ENCODE results near the gene ERN1.
"Not testable (repeated sequence)": the region's sequence is repeated elsewhere in the genome, so short reads cannot be mapped to it uniquely, and the experiment has no call there.

ERN1 gene

GRCh38 chr17:64022611-64023063, 107.3 kb downstream of the ERN1 start:
- no peaks in the 10 kb centered on the region for H3K9me2 ChIP-seq (replicated peaks; ENCODE audit: low read depth, low read length)
- H4K20me1 ChIP-seq (ENCODE audit: insufficient read depth, low read length, poor library complexity, severe bottlenecking), result no peaks in the 10 kb centered on the region
- H3K27me3 ChIP-seq (ENCODE audit: insufficient read depth, low read length, poor library complexity, severe bottlenecking), result no peaks in the 10 kb centered on the region
- peak overlapping the region; percentile 85 for H3K9ac ChIP-seq (ENCODE audit: low read depth, low read length, poor library complexity, severe bottlenecking)
- peaks cover 70% of the 10 kb centered on the region for H3K4me1 ChIP-seq (ENCODE audit: insufficient read depth, low read length, poor library complexity, severe bottlenecking)
- no peak overlapping the region for H3K4me3 ChIP-seq (ENCODE audit: low read length, poor library complexity, severe bottlenecking)
- H2AFZ ChIP-seq (ENCODE audit: low read length), result no peak overlapping the region
- no peaks in the 10 kb centered on the region for H3K36me3 ChIP-seq (ENCODE audit: insufficient read depth, low read length)
- no peak for TF ChIP-seq EZH2phosphoT487 (IDR thresholded peaks at IDR 0.05; ENCODE audit: borderline replicate concordance)
- TF ChIP-seq CTCF (conservative IDR thresholded peaks at IDR 0.05; ENCODE audit: low read length), result no peak
- H3K79me2 ChIP-seq (ENCODE audit: insufficient read depth, low read length), result peaks cover 42% of the 10 kb centered on the region
- H3K4me2 ChIP-seq (ENCODE audit: low read depth, low read length, poor library complexity, severe bottlenecking), result peak overlapping the region; percentile 55
- H3F3A ChIP-seq (ENCODE audit: low read depth), result peaks cover 23% of the 10 kb centered on the region
- no peaks in the 10 kb centered on the region for H3K9me3 ChIP-seq (ENCODE audit: insufficient read depth, low read depth, low read length)

- H3K4me1 ChIP-seq (ENCODE audit: insufficient read depth, low read length, poor library complexity, severe bottlenecking), result peaks cover 78% of the 10 kb centered on the region
- TF ChIP-seq CTCF (conservative IDR thresholded peaks at IDR 0.05; ENCODE audit: low read length) (no peak), EZH2phosphoT487 (IDR thresholded peaks at IDR 0.05; ENCODE audit: borderline replicate concordance) (no peak)
- H3K9ac ChIP-seq (ENCODE audit: low read depth, low read length, poor library complexity, severe bottlenecking), result peak within 1 kb of the TSS; percentile 85
- no peaks in the 10 kb centered on the region for H3K9me2 ChIP-seq (replicated peaks; ENCODE audit: low read depth, low read length)
- peaks cover 43% of the 10 kb centered on the region for H3K79me2 ChIP-seq (ENCODE audit: insufficient read depth, low read length)
- no peaks in the 10 kb centered on the region for H3K27me3 ChIP-seq (ENCODE audit: insufficient read depth, low read length, poor library complexity, severe bottlenecking)
- no peaks in the 10 kb centered on the region for H4K20me1 ChIP-seq (ENCODE audit: insufficient read depth, low read length, poor library complexity, severe bottlenecking)
- no peaks in the 10 kb centered on the region for H3K9me3 ChIP-seq (ENCODE audit: insufficient read depth, low read depth, low read length)
- no peaks in the 10 kb centered on the region for H3K36me3 ChIP-seq (ENCODE audit: insufficient read depth, low read length)
- peak within 1 kb of the TSS; percentile 88 for H3K4me3 ChIP-seq (ENCODE audit: low read length, poor library complexity, severe bottlenecking)
- H2AFZ ChIP-seq (ENCODE audit: low read length), result peak within 1 kb of the TSS; percentile 18; the same call in 1 of the 2 replicates
- peaks cover 27% of the 10 kb centered on the region for H3F3A ChIP-seq (ENCODE audit: low read depth)
- peak within 1 kb of the TSS; percentile 89 for H3K4me2 ChIP-seq (ENCODE audit: low read depth, low read length, poor library complexity, severe bottlenecking)
These were observed 109.7 kb downstream of the ERN1 start, which contains the start of gene ICAM2 for GRCh38 chr17:64020056-64020766. Gene ICAM2 (minus strand): TSS chr17:64020633. CDS start chr17:64006691, 13,942 bp downstream.

GRCh38 chr17:64019551-64019961, 110.4 kb downstream of the ERN1 start:
- H3K4me3 ChIP-seq (ENCODE audit: low read length, poor library complexity, severe bottlenecking), result peak overlapping the region; percentile 88
- H3K27me3 ChIP-seq (ENCODE audit: insufficient read depth, low read length, poor library complexity, severe bottlenecking); H3K36me3 ChIP-seq (ENCODE audit: insufficient read depth, low read length); H4K20me1 ChIP-seq (ENCODE audit: insufficient read depth, low read length, poor library complexity, severe bottlenecking); H3K9me3 ChIP-seq (ENCODE audit: insufficient read depth, low read depth, low read length); H3K9me2 ChIP-seq (replicated peaks; ENCODE audit: low read depth, low read length); H2AFZ ChIP-seq (ENCODE audit: low read length): not testable (repeated sequence)
- H3K79me2 ChIP-seq (ENCODE audit: insufficient read depth, low read length), result peaks cover 45% of the 10 kb centered on the region
- H3F3A ChIP-seq (ENCODE audit: low read depth), result peaks cover 27% of the 10 kb centered on the region
- peak overlapping the region; percentile 89 for H3K4me2 ChIP-seq (ENCODE audit: low read depth, low read length, poor library complexity, severe bottlenecking)
- peaks cover 78% of the 10 kb centered on the region for H3K4me1 ChIP-seq (ENCODE audit: insufficient read depth, low read length, poor library complexity, severe bottlenecking)
- peak overlapping the region; percentile 85 for H3K9ac ChIP-seq (ENCODE audit: low read depth, low read length, poor library complexity, severe bottlenecking)
